Lung (tissue), 12 donors: ENCODE results near the gene UBE3A. TPM values are rescaled to one million over a fixed set of nuclear protein-coding genes. Genes with fewer than 3 reads are reported as not detected.

Experiments
- ATAC-seq: fragments of 200-7000 bp; cut with Tn5 transposase; one replicate; pipeline ENCODE4 v1.9.1; 2020; ENCODE audit warnings: moderate number of reproducible peaks; ENCODE audit not compliant: insufficient read depth, low FRiP score
- DNase-seq, 3 donors: peaks; one replicate each; pipeline ENCODE4 v3.0.0-alpha.2; 2013 to 2017
- H3K27ac ChIP-seq, 2 donors: one replicate each; pipeline ENCODE4 v1.5.1; 2013; ENCODE audit warnings: mild to moderate bottlenecking in 2 of 2, moderate library complexity in 2 of 2, control low read depth in 1 of 2, inconsistent platforms in 1 of 2, low read depth in 1 of 2, low read length in 1 of 2
- H3K27me3 ChIP-seq, 3 donors: one replicate each; pipeline ENCODE4 v1.5.1; 2013; ENCODE audit warnings: low read length in 2 of 3; ENCODE audit not compliant: control insufficient read depth in 3 of 3, insufficient read depth in 3 of 3
- H3K36me3 ChIP-seq, 4 donors: one replicate each; pipeline ENCODE4 v1.5.1; 2013; ENCODE audit warnings: low read length in 4 of 4, mild to moderate bottlenecking in 1 of 4, moderate library complexity in 1 of 4; ENCODE audit not compliant: control insufficient read depth in 4 of 4, insufficient read depth in 4 of 4
- H3K4me1 ChIP-seq, 5 donors: one replicate each; pipeline ENCODE4 v1.5.1; 2013; ENCODE audit warnings: low read length in 5 of 5, mild to moderate bottlenecking in 2 of 5, moderate library complexity in 1 of 5; ENCODE audit not compliant: control insufficient read depth in 5 of 5, insufficient read depth in 5 of 5
- H3K4me3 ChIP-seq: one replicate; pipeline ENCODE4 v1.5.1; 2013; ENCODE audit warnings: mild to moderate bottlenecking, control low read depth, moderate library complexity
- H3K9ac ChIP-seq, 2 donors: one replicate each; pipeline ENCODE4 v1.5.1; 2013; ENCODE audit warnings: low read length in 2 of 2, control low read depth in 1 of 2; ENCODE audit not compliant: insufficient read depth in 1 of 2
- H3K9me3 ChIP-seq, 4 donors: one replicate each; pipeline ENCODE4 v1.5.1; 2013; ENCODE audit warnings: low read length in 3 of 4, mild to moderate bottlenecking in 1 of 4, moderate library complexity in 1 of 4; ENCODE audit not compliant: control insufficient read depth in 4 of 4, insufficient read depth in 3 of 4
- WGBS, 2 donors: extraction: QIAGEN DNeasy Blood & Tissue Kit; methylation state at CpG; one replicate each; pipeline ENCODE4 v1.1.7; 2013; 5-methylcytosine and 5-hydroxymethylcytosine counted together
- polyA plus RNA-seq, 2 donors: library from polyadenylated mRNA; stranded (reverse); fragments of 200-250 nt; gene quantifications; one replicate each; pipeline ENCODE4 v1.2.1, GENCODE V29; 2013
- total RNA-seq, 2 donors: library from RNA; depleted of rRNA in 1 of 2; stranded (reverse); fragments of >200 nt in 1 of 2; gene quantifications; one replicate each; pipeline ENCODE4 v1.2.1, GENCODE V29; 2014 to 2021
- TF ChIP-seq, protein P1 (sequence below): IDR thresholded peaks from 2 replicates; pipeline ENCODE4 v1.5.1; 2012; ENCODE audit warnings: mild to moderate bottlenecking; ENCODE audit errors: control extremely low read depth, extremely low read depth
- donor health status: control.
- donor health status: control.
- donor health status: Bipolar disorder and iron deficiency.
- donor health status: healthy.
- donor health status: DM: yes; HTN: yes; CAD: no.

The UBE3A gene
- total and polyA plus RNA-seq, 4 donors, result 17.3 to 123 (median 59.8) TPM

- 95 to 98% methylated on average over 3 of the region's 3 CpGs for WGBS, 2 donors
- ATAC-seq, result no peak
- Histone ChIP-seq H3K9me3 (peaks cover 0 to 13% (median 5%) of the 10 kb centered on the region in 4 donors), H3K9ac (no peak overlapping the region), H3K27ac (no peak overlapping the region), H3K4me1 (peaks cover 0 to 3% (median 0%) of the 10 kb centered on the region in 5 donors), H3K27me3 (no peaks in the 10 kb centered on the region), H3K36me3 (peaks cover 4 to 24% (median 9%) of the 10 kb centered on the region in 4 donors), H3K4me3 (no peak overlapping the region)
- TF ChIP-seq, protein P1, sequence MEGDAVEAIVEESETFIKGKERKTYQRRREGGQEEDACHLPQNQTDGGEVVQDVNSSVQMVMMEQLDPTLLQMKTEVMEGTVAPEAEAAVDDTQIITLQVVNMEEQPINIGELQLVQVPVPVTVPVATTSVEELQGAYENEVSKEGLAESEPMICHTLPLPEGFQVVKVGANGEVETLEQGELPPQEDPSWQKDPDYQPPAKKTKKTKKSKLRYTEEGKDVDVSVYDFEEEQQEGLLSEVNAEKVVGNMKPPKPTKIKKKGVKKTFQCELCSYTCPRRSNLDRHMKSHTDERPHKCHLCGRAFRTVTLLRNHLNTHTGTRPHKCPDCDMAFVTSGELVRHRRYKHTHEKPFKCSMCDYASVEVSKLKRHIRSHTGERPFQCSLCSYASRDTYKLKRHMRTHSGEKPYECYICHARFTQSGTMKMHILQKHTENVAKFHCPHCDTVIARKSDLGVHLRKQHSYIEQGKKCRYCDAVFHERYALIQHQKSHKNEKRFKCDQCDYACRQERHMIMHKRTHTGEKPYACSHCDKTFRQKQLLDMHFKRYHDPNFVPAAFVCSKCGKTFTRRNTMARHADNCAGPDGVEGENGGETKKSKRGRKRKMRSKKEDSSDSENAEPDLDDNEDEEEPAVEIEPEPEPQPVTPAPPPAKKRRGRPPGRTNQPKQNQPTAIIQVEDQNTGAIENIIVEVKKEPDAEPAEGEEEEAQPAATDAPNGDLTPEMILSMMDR, result no peak
- DNase-seq, result no peak
Measured at GRCh38 chr15:25346371-25346770, 92.5 kb downstream of the UBE3A start.

GRCh38 chr15:25345943-25346342 lies 92.9 kb downstream of the UBE3A start:
- peaks cover 4 to 24% (median 9%) of the 10 kb centered on the region in 4 donors for H3K36me3 ChIP-seq
- H3K27ac ChIP-seq, result peak overlapping the region in 1 of 2 donors; percentile 20

GRCh38 chr15:25342629-25343028 lies 96.2 kb downstream of the UBE3A start:
- H3K9me3 ChIP-seq, result peaks cover 0 to 9% (median 2%) of the 10 kb centered on the region in 4 donors
- DNase-seq, result no peak
- peaks cover 0 to 4% (median 0%) of the 10 kb centered on the region in 5 donors for H3K4me1 ChIP-seq
- WGBS, 2 donors, result 93 to 96% methylated on average over 3 of the region's 3 CpGs
- no peak overlapping the region for H3K9ac ChIP-seq
- ATAC-seq, result no peak
- no peak overlapping the region for H3K4me3 ChIP-seq
- H3K36me3 ChIP-seq, result peaks cover 6 to 22% (median 12%) of the 10 kb centered on the region in 4 donors
- TF ChIP-seq, protein P1, result no peak
- no peaks in the 10 kb centered on the region for H3K27me3 ChIP-seq
- H3K27ac ChIP-seq, result no peak overlapping the region

More at GRCh38 chr15:25345943-25346342, 92.9 kb downstream of the UBE3A start:
- WGBS, 2 donors, result 88 to 90% methylated on average over 3 of the region's 3 CpGs
- Histone ChIP-seq H3K9ac (no peak overlapping the region), H3K4me3 (no peak overlapping the region), H3K9me3 (peaks cover 0 to 13% (median 5%) of the 10 kb centered on the region in 4 donors), H3K4me1 (peaks cover 0 to 3% (median 0%) of the 10 kb centered on the region in 5 donors), H3K27me3 (no peaks in the 10 kb centered on the region)
- DNase-seq (peak in 1 of 3 donors; percentile 6), ATAC-seq (no peak)
- TF ChIP-seq, protein P1, result no peak

GRCh38 chr15:25339431-25339830 lies 99.4 kb downstream of the UBE3A start:
- Histone ChIP-seq H3K36me3 (peaks cover 8 to 25% (median 17%) of the 10 kb centered on the region in 4 donors), H3K4me1 (peaks cover 0 to 4% (median 0%) of the 10 kb centered on the region in 5 donors), H3K27ac (no peak overlapping the region), H3K9me3 (peaks cover 0 to 6% (median under 1%) of the 10 kb centered on the region in 4 donors), H3K4me3 (no peak overlapping the region), H3K27me3 (no peaks in the 10 kb centered on the region), H3K9ac (no peak overlapping the region)
- 89 to 97% methylated on average over 2 of the region's 2 CpGs for WGBS, 2 donors
- DNase-seq (peak in 2 of 3 donors; percentile 18 to 49), ATAC-seq (no peak)
- TF ChIP-seq, protein P1, result no peak
